GM21447 (cell line): ENCODE data around the gene HIVEP3.

Experiments
- ATAC-seq: cut with Tn5 transposase; IDR thresholded peaks from one replicate; pipeline ENCODE4 v1.9.1; 2021; ENCODE audit not compliant: unreplicated experiment

The HIVEP3 gene

GRCh38 chr1:41598325-41598724 lies 320.4 kb downstream of the HIVEP3 start:
- ATAC-seq, result no peak

GRCh38 chr1:41592451-41593125 lies 326.1 kb downstream of the HIVEP3 start:
- ATAC-seq, result no peak

DNA sequence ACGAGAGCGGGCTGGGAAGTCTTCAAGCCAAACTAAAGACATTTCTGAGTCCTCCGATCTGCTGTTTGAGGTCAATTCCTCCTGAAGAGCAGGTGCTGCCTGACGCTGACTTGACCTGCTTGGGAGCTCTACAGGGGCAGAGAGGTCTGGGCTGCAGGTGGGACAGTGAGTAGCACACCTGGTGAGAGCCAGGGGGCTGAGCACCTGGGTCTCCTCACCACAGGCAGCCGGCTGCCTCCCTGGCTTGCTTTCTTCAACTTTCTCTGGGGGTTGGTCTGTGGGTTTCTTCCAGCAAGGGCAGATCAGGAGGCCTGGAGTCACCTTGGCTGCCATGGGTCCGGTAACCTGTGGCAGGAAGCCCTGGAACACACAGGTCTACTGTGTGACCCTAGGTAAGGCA lies 326.8 kb downstream of the HIVEP3 start:
- no peak for ATAC-seq

GRCh38 chr1:41590331-41590730 lies 328.4 kb downstream of the HIVEP3 start:
- no peak for ATAC-seq

DNA sequence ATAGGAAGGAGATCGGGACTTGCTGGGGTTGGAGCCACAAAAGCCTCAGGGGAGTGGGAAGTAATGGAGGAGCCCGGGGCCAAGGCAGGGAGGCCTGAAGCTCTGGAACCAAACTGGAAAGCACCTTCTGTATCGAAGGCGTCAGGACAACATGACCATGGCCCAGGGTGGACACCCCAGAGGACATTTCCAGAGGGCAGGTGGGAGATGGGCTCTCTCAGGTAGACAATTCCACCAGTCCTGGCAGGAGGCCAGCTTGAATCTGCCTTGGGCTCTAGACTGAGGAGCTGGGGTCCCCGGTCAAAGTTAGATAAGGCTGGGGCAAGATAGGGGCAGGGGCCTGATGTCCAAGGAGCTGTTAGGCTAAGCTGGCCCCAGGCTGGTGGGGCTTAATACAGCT lies 329.3 kb downstream of the HIVEP3 start:
- no peak for ATAC-seq

- ATAC-seq, result no peak
These were observed 330.3 kb downstream of the HIVEP3 start for GRCh38 chr1:41588334-41588875.

- ATAC-seq, result no peak
These were observed 330.9 kb downstream of the HIVEP3 start for GRCh38 chr1:41587791-41588190.

DNA sequence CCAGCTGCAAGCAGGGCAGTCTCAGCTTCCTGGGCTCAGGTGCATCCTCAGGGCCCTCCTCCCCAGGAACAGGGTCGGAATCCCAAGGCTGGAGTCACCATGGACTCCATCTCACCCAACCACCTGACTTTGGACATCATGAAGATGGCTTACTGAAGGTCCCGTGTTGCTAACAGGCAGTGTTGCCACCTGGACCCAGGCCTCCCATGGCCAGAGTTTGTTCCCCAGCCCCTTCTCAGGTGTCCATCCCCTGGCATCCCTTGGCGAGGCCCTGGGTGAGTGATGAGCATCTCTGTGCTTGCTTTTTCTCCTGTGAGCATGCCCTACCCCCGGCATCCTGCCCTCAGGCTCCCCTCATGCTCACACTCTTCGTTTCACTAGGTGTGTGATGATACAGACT lies 332.5 kb downstream of the HIVEP3 start:
- ATAC-seq, result no peak

- no peak for ATAC-seq
These were observed 334.8 kb downstream of the HIVEP3 start for GRCh38 chr1:41583658-41584547.

GRCh38 chr1:41582851-41583657 lies 335.7 kb downstream of the HIVEP3 start:
- no peak for ATAC-seq

DNA sequence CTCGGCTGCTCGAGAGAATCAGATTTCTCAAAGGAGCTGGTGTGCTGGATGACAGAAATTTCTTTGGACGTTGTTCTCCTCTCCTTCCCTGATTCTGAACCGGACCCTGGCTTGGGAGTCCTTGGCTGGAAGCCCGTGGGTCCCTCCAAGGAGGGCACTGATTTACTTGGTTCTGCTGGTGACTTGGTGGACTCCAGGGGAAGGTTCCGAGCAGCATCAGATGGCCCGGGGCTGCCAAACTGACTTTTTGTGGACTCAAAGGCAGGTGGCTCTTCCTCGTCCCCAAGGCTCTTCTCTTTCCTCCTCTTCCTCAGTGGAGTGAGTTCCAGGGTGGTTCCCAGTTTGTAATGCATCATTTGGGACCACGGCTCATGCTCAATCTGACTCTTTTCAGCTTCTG lies 336.4 kb downstream of the HIVEP3 start:
- no peak for ATAC-seq

- no peak for ATAC-seq
These were observed 336.8 kb downstream of the HIVEP3 start for GRCh38 chr1:41582004-41582325.

- no peak for ATAC-seq
These were observed 337.3 kb downstream of the HIVEP3 start for GRCh38 chr1:41581216-41582003.

DNA sequence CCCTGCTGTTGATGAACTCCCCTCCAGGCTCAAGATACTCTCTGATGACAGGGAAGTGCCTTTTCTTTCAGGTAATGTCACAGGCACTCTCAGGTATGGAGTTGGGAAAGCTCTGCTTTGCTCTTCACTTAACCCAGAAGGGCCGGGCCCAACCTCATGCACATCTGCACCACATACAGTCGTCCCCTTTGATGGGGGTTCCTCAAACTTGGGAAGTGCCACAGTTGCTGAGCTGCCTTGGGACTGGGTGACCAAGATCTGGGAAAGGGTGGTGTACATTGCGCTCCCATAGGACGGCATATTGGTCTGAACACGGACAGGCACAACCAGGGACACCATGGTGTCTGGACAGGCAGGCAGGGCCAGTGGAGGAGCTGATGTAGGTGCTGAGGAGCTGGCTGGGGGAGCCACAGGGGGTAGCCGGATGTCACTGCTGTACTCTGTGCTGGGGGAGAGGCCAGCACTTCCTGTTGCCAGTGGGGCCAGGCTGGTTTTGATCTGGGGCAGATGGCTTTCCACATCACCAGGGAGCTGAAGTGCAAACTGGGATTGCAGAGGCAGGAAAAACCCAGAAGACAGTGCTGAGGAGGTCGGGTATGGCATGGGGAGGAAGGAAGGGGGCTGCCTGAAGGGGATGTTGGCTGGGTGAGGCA lies 338.1 kb downstream of the HIVEP3 start:
- no peak for ATAC-seq

DNA sequence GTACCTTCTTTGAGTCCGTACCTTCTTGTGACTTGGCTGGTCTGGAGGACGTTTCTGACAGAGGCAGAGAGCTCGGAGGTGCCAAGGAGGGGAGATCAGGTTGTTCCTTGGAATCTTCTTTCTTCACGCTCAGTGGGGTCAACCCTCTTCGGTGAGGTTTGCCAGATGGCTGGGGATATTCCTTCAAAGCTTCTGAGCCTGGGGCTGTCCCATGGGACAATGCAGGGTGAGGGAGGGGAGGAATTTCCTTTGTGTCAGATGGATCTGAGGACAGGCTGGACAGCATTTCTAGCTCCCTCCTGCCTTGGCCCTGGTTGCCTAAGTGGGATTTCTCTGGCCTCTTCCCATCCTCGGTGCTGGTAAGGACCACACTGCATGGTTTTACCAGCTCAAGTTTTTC lies 338.7 kb downstream of the HIVEP3 start:
- ATAC-seq, result no peak

GRCh38 chr1:41578712-41579335 lies 339.9 kb downstream of the HIVEP3 start:
- ATAC-seq, result no peak

GRCh38 chr1:41576620-41577019 lies 342.1 kb downstream of the HIVEP3 start:
- no peak for ATAC-seq

GRCh38 chr1:41576206-41576605 lies 342.5 kb downstream of the HIVEP3 start:
- ATAC-seq, result no peak

GRCh38 chr1:41574842-41575241 lies 343.9 kb downstream of the HIVEP3 start:
- no peak for ATAC-seq
